Measurements from ENCODE around the gene HNRNPA1.

HNRNPA1 gene

DNA sequence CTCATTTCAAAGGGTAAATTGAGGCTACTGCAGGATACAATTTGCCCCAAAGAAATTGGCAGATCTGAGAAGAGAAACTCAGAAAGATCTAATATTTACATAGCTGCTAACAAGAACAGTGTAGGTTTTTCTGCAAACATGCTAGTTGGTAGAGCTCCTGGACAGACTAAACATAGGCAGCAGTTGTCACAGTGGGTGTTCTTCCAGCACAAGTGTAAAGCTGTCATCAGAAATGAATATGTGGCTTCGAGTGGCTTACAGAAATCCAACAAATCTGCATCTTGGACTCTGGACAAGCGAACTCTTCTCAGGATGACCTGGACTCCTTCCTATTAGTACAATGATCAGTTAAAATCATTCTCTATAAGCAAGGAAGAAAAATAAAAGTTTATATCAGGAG is 6.5 kb upstream of the HNRNPA1 start:
- H2BK5ac ChIP-seq (ENCODE audit: low read depth, low read length, poor library complexity, severe bottlenecking), result no peak overlapping the region
- H3K36me3 ChIP-seq (ENCODE audit: control insufficient read depth in 1 of 2, insufficient read depth in 2 of 2, low read depth in 1 of 2, low read length in 2 of 2), result peaks cover 3 to 28% of the 10 kb centered on the region in 2 experiments
- H3K27me3 ChIP-seq (ENCODE audit: control insufficient read depth in 1 of 2, insufficient read depth in 1 of 2, low read length in 2 of 2), result no peaks in the 10 kb centered on the region
- no CpG with 5 or more reads among the region's 2 CpGs for WGBS
- H2AK5ac ChIP-seq (ENCODE audit: low read length, severe bottlenecking), result no peak overlapping the region
- H3K4me3 ChIP-seq (ENCODE audit: insufficient read depth in 1 of 2, low read depth in 1 of 2, low read length in 2 of 2), result no peak overlapping the region
- no peak overlapping the region for H2BK12ac ChIP-seq (ENCODE audit: low read length in 2 of 2)
- no peak overlapping the region for H3K4ac ChIP-seq (ENCODE audit: low read depth in 1 of 2, low read length in 2 of 2)
- no peak for DNase-seq
- H3K79me1 ChIP-seq (replicated peaks; ENCODE audit: low read length, poor library complexity, severe bottlenecking), result peaks cover 16% of the 10 kb centered on the region
- H3K14ac ChIP-seq (ENCODE audit: low read length in 2 of 2), result no peak overlapping the region
- H2BK15ac ChIP-seq (ENCODE audit: low read depth, poor library complexity, severe bottlenecking), result no peak overlapping the region
- no peaks in the 10 kb centered on the region for H3K9me3 ChIP-seq (ENCODE audit: control insufficient read depth, low read length)
- H3K4me1 ChIP-seq (ENCODE audit: control insufficient read depth, insufficient read depth, low read depth, low read length), result peaks cover 3% of the 10 kb centered on the region
- no peak overlapping the region for H2AFZ ChIP-seq (ENCODE audit: low read depth, low read length)
- H3K27ac ChIP-seq (ENCODE audit: low read length, poor library complexity, severe bottlenecking), result no peak overlapping the region
- no peak overlapping the region for H4K8ac ChIP-seq (ENCODE audit: low read length)
- no peak overlapping the region for H3K18ac ChIP-seq (ENCODE audit: low read depth in 1 of 2, low read length in 2 of 2)
- no peak overlapping the region for H3K4me2 ChIP-seq (ENCODE audit: low read length, poor library complexity, severe bottlenecking)
- H3K9ac ChIP-seq (ENCODE audit: low read length), result peak overlapping the region; percentile 19
- H3K23ac ChIP-seq (ENCODE audit: low read length in 2 of 2), result no peak overlapping the region
- H2BK120ac ChIP-seq (ENCODE audit: low read depth, low read length), result no peak overlapping the region
- no peak overlapping the region for H4K91ac ChIP-seq (ENCODE audit: low read length)

DNA sequence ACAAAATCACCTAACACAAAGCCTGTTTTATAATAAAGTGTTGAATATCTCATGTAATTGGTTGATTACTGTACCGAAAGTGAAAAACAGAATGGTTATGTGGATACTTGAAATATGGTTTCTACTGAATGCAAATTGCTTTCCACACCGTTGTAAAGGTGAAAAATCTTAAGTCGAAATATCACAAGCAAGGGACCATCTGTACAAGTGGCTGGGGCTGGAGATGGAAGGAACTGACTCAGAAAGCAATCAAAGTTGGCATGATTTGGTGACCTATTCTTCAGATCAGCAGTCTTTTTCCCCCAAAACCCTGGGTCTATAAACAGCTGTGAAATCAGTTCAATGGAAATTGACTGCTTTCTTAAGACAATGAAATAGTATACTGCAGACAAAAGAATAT is 4.2 kb upstream of the HNRNPA1 start:
- no peak overlapping the region for H3K14ac ChIP-seq (ENCODE audit: low read length in 2 of 2)
- no peak overlapping the region for H4K8ac ChIP-seq (ENCODE audit: low read length)
- H4K91ac ChIP-seq (ENCODE audit: low read length), result no peak overlapping the region
- H2BK15ac ChIP-seq (ENCODE audit: low read depth, poor library complexity, severe bottlenecking), result no peak overlapping the region
- no peak for DNase-seq
- no peak overlapping the region for H2BK5ac ChIP-seq (ENCODE audit: low read depth, low read length, poor library complexity, severe bottlenecking)
- H2AFZ ChIP-seq (ENCODE audit: low read depth, low read length), result no peak overlapping the region
- no peak overlapping the region for H3K4ac ChIP-seq (ENCODE audit: low read depth in 1 of 2, low read length in 2 of 2)
- H3K9ac ChIP-seq (ENCODE audit: low read length), result no peak overlapping the region
- no peak overlapping the region for H2BK120ac ChIP-seq (ENCODE audit: low read depth, low read length)
- H3K36me3 ChIP-seq (ENCODE audit: control insufficient read depth in 1 of 2, insufficient read depth in 2 of 2, low read depth in 1 of 2, low read length in 2 of 2), result peaks cover 3 to 30% of the 10 kb centered on the region in 2 experiments
- H2AK5ac ChIP-seq (ENCODE audit: low read length, severe bottlenecking), result no peak overlapping the region
- H2BK12ac ChIP-seq (ENCODE audit: low read length in 2 of 2), result no peak overlapping the region
- H3K23ac ChIP-seq (ENCODE audit: low read length in 2 of 2), result no peak overlapping the region
- H3K4me3 ChIP-seq (ENCODE audit: insufficient read depth in 1 of 2, low read depth in 1 of 2, low read length in 2 of 2), result no peak overlapping the region
- no peak overlapping the region for H3K18ac ChIP-seq (ENCODE audit: low read depth in 1 of 2, low read length in 2 of 2)
- H3K9me3 ChIP-seq (ENCODE audit: control insufficient read depth, low read length), result no peaks in the 10 kb centered on the region
- H3K27ac ChIP-seq (ENCODE audit: low read length, poor library complexity, severe bottlenecking), result no peak overlapping the region
- H3K27me3 ChIP-seq (ENCODE audit: control insufficient read depth in 1 of 2, insufficient read depth in 1 of 2, low read length in 2 of 2), result no peaks in the 10 kb centered on the region
- H3K4me2 ChIP-seq (ENCODE audit: low read length, poor library complexity, severe bottlenecking), result no peak overlapping the region
- 92% methylated on average over 3 of the region's 3 CpGs for WGBS
- H3K79me1 ChIP-seq (replicated peaks; ENCODE audit: low read length, poor library complexity, severe bottlenecking), result peaks cover 6% of the 10 kb centered on the region
- peaks cover 3% of the 10 kb centered on the region for H3K4me1 ChIP-seq (ENCODE audit: control insufficient read depth, insufficient read depth, low read depth, low read length)

DNA sequence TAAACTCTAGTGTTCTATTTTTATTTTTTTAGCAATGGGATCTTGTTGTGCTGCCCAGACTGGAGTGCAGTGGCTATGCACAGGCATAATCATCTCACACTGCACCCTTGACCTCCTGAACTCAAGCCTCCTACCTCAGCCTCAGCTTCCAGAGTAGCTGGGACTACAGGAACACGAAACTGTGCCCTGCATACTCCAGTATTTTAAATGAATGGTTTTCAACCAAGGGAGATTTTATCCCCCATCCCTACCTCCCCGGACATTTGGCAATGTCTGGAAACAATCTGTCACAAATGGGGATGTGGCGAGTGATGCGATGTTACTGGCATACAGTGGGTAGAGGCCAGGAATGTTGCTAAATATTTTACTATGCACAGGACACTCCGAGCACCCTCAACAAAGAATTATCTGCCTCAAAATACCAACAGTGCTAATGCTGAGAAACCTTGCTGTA is 2.7 kb upstream of the HNRNPA1 start:
- H3K18ac ChIP-seq (ENCODE audit: low read depth in 1 of 2, low read length in 2 of 2), result peak overlapping the region in 1 of 2 experiments; percentile 24
- H3K9ac ChIP-seq (ENCODE audit: low read length), result peak overlapping the region; percentile 95
- no peaks in the 10 kb centered on the region for H3K27me3 ChIP-seq (ENCODE audit: control insufficient read depth in 1 of 2, insufficient read depth in 1 of 2, low read length in 2 of 2)
- H3K79me1 ChIP-seq (replicated peaks; ENCODE audit: low read length, poor library complexity, severe bottlenecking), result peaks cover 4% of the 10 kb centered on the region
- peak overlapping the region in 1 of 2 experiments; percentile 88 for H3K4me3 ChIP-seq (ENCODE audit: insufficient read depth in 1 of 2, low read depth in 1 of 2, low read length in 2 of 2)
- peaks cover 5 to 31% of the 10 kb centered on the region in 2 experiments for H3K36me3 ChIP-seq (ENCODE audit: control insufficient read depth in 1 of 2, insufficient read depth in 2 of 2, low read depth in 1 of 2, low read length in 2 of 2)
- H4K91ac ChIP-seq (ENCODE audit: low read length), result no peak overlapping the region
- no peak overlapping the region for H3K23ac ChIP-seq (ENCODE audit: low read length in 2 of 2)
- peak overlapping the region; percentile 73 for H2BK5ac ChIP-seq (ENCODE audit: low read depth, low read length, poor library complexity, severe bottlenecking)
- no peak overlapping the region for H2AFZ ChIP-seq (ENCODE audit: low read depth, low read length)
- H3K9me3 ChIP-seq (ENCODE audit: control insufficient read depth, low read length), result no peaks in the 10 kb centered on the region
- DNase-seq, result peak; percentile 53
- H3K4me1 ChIP-seq (ENCODE audit: control insufficient read depth, insufficient read depth, low read depth, low read length), result peaks cover 3% of the 10 kb centered on the region
- H2AK5ac ChIP-seq (ENCODE audit: low read length, severe bottlenecking), result peak overlapping the region; percentile 65
- H3K14ac ChIP-seq (ENCODE audit: low read length in 2 of 2), result no peak overlapping the region
- peak overlapping the region; percentile 79 for H3K27ac ChIP-seq (ENCODE audit: low read length, poor library complexity, severe bottlenecking)
- peak overlapping the region in 1 of 2 experiments; percentile 56 for H2BK12ac ChIP-seq (ENCODE audit: low read length in 2 of 2)
- peak overlapping the region in 1 of 2 experiments; percentile 51 for H3K4ac ChIP-seq (ENCODE audit: low read depth in 1 of 2, low read length in 2 of 2)
- H2BK15ac ChIP-seq (ENCODE audit: low read depth, poor library complexity, severe bottlenecking), result no peak overlapping the region
- H4K8ac ChIP-seq (ENCODE audit: low read length), result no peak overlapping the region
- 45% methylated on average over 3 of the region's 5 CpGs for WGBS
- H3K4me2 ChIP-seq (ENCODE audit: low read length, poor library complexity, severe bottlenecking), result peak overlapping the region; percentile 82
- no peak overlapping the region for H2BK120ac ChIP-seq (ENCODE audit: low read depth, low read length)

DNA sequence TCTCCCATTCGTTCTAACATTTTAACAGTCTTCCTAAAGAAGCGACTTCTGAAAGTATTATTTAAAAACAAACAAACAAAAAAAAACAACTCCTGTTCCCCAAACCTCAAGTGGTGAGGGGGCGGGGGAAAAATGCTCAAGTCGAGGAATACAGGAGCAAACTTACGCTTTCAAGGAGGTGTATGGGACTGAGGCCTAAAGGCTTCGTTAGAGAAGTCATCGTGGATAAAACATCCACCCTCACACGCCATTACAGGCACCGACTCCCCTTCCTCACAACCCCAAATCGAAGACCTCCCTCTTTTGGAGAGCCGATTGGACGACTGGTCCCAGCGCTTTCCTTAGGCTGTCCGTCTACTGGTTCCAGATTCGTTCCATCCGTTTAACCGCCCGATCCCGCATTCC is 1.3 kb upstream of the HNRNPA1 start:
- peak overlapping the region; percentile 95 for H3K9ac ChIP-seq (ENCODE audit: low read length)
- DNase-seq, result no peak
- peaks cover 5 to 32% of the 10 kb centered on the region in 2 experiments for H3K36me3 ChIP-seq (ENCODE audit: control insufficient read depth in 1 of 2, insufficient read depth in 2 of 2, low read depth in 1 of 2, low read length in 2 of 2)
- peak overlapping the region; percentile 86 for H2AK5ac ChIP-seq (ENCODE audit: low read length, severe bottlenecking)
- H2BK15ac ChIP-seq (ENCODE audit: low read depth, poor library complexity, severe bottlenecking), result no peak overlapping the region
- no peak overlapping the region for H4K91ac ChIP-seq (ENCODE audit: low read length)
- no peaks in the 10 kb centered on the region for H3K9me3 ChIP-seq (ENCODE audit: control insufficient read depth, low read length)
- H3K4me3 ChIP-seq (ENCODE audit: insufficient read depth in 1 of 2, low read depth in 1 of 2, low read length in 2 of 2), result peak overlapping the region; percentile 62 to 88
- H3K4ac ChIP-seq (ENCODE audit: low read depth in 1 of 2, low read length in 2 of 2), result peak overlapping the region in 1 of 2 experiments; percentile 93
- peak overlapping the region; percentile 96 for H3K27ac ChIP-seq (ENCODE audit: low read length, poor library complexity, severe bottlenecking)
- no peak overlapping the region for H2BK120ac ChIP-seq (ENCODE audit: low read depth, low read length)
- H3K4me1 ChIP-seq (ENCODE audit: control insufficient read depth, insufficient read depth, low read depth, low read length), result peaks cover 5% of the 10 kb centered on the region
- H4K8ac ChIP-seq (ENCODE audit: low read length), result no peak overlapping the region
- no peaks in the 10 kb centered on the region for H3K27me3 ChIP-seq (ENCODE audit: control insufficient read depth in 1 of 2, insufficient read depth in 1 of 2, low read length in 2 of 2)
- peak overlapping the region in 1 of 2 experiments; percentile 76 for H2BK12ac ChIP-seq (ENCODE audit: low read length in 2 of 2)
- no peaks in the 10 kb centered on the region for H3K79me1 ChIP-seq (replicated peaks; ENCODE audit: low read length, poor library complexity, severe bottlenecking)
- H2BK5ac ChIP-seq (ENCODE audit: low read depth, low read length, poor library complexity, severe bottlenecking), result peak overlapping the region; percentile 84
- no peak overlapping the region for H2AFZ ChIP-seq (ENCODE audit: low read depth, low read length)
- H3K4me2 ChIP-seq (ENCODE audit: low read length, poor library complexity, severe bottlenecking), result peak overlapping the region; percentile 75
- H3K23ac ChIP-seq (ENCODE audit: low read length in 2 of 2), result no peak overlapping the region
- under 1% methylated on average over 19 of the region's 19 CpGs for WGBS
- H3K14ac ChIP-seq (ENCODE audit: low read length in 2 of 2), result peak overlapping the region in 1 of 2 experiments; percentile 82
- H3K18ac ChIP-seq (ENCODE audit: low read depth in 1 of 2, low read length in 2 of 2), result peak overlapping the region in 1 of 2 experiments; percentile 60

Measured in mesenchymal stem cell (in vitro differentiated cells and primary cell).